Measurements from ENCODE around the gene EIF3I. TPM values are rescaled to one million over a fixed set of nuclear protein-coding genes. Genes with fewer than 3 reads are reported as not detected.

Gene EIF3I
- total RNA-seq, 1 donor from 2014 or later: 184 TPM

DNA sequence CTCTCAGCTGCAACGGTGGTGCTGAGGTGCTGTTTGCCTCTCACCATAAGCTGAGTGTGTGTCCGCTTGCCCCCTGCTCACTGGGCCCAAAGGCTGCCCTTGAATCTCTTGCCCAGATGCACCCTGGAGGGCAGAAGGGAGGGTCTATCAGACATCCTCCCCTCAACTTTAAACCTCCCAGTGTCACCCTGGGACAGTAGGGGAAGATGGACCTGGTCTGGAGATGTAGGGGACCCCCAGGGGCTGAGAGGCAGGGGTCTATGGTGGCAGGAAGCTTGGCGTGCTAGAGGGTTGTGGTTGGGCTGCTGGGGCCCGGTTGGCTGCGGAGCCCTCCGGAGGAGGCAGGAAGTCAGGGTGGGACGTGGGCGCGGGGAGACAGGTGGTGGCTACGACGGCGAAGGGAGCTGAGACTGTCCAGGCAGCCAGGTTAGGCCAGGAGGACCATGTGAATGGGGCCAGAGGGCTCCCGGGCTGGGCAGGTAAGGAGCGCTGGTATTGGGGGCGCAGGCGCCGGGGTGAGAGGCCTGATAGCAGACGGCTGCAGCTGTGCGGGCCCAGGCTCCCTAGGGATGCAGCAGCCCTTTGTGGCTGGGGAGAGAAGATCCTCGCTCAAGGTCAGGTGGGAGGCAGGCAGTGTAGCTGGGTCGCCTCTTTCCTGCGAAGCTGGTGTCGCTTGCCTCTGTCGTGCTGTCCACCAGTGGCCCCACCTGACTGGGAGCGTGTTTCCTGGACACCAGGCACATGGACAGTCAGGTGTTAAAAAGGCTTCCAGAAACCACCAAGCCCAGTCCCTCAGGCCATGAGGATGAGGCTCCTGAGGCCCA is 28.9 kb downstream of the EIF3I start, which contains the start of gene LCK:
Gene LCK (plus strand): TSS at position 373 of the 824 bp plus-strand sequence. CDS start 23,065 bp downstream, outside the sequence.
- H4K20me1 ChIP-seq (ENCODE audit: insufficient read depth, low read length): no peaks in the 10 kb centered on the region
- no peaks in the 10 kb centered on the region for H3K27me3 ChIP-seq (ENCODE audit: insufficient read depth, low read length)
- H3K4me2 ChIP-seq (ENCODE audit: low read length): peak within 1 kb of the TSS; percentile 53
- Mint-ChIP-seq H3K27me3 (ENCODE audit: low read depth, unreplicated experiment) (peaks cover 12% of the 10 kb centered on the region), H3K4me3 (ENCODE audit: unreplicated experiment) (no peak within 1 kb of the TSS), H3K4me1 (ENCODE audit: low read depth, unreplicated experiment) (peaks cover 10% of the 10 kb centered on the region), H3K9me3 (ENCODE audit: unreplicated experiment) (peaks cover 2% of the 10 kb centered on the region), H3K27ac (ENCODE audit: unreplicated experiment) (peak within 1 kb of the TSS; percentile 66), H3K36me3 (ENCODE audit: low read depth, unreplicated experiment) (no peaks in the 10 kb centered on the region)
- H3K4me3 ChIP-seq (ENCODE audit: insufficient read depth, low read depth, low read length): no peak within 1 kb of the TSS
- H3K36me3 ChIP-seq (ENCODE audit: insufficient read depth, low read length): no peaks in the 10 kb centered on the region
- FAIRE-seq (no peak), DNase-seq (ENCODE audit: low read depth) (no peak)
- H3K9ac ChIP-seq (ENCODE audit: low read length): no peak within 1 kb of the TSS
- H3K9me3 ChIP-seq (ENCODE audit: insufficient read depth, low read depth, low read length): no peaks in the 10 kb centered on the region
- H3K79me2 ChIP-seq (ENCODE audit: insufficient read depth, low read length): no peaks in the 10 kb centered on the region
- H2AFZ ChIP-seq (ENCODE audit: low read depth, low read length): peak within 1 kb of the TSS; percentile 43
- peaks cover 23% of the 10 kb centered on the region for H3K4me1 ChIP-seq (ENCODE audit: insufficient read depth, low read length)
- H3K27ac ChIP-seq (ENCODE audit: low read depth, low read length): no peak within 1 kb of the TSS
- TF ChIP-seq EZH2 (IDR thresholded peaks at IDR 0.05; ENCODE audit: insufficient read depth, low read length): no peak
- TF ChIP-seq, protein P1, sequence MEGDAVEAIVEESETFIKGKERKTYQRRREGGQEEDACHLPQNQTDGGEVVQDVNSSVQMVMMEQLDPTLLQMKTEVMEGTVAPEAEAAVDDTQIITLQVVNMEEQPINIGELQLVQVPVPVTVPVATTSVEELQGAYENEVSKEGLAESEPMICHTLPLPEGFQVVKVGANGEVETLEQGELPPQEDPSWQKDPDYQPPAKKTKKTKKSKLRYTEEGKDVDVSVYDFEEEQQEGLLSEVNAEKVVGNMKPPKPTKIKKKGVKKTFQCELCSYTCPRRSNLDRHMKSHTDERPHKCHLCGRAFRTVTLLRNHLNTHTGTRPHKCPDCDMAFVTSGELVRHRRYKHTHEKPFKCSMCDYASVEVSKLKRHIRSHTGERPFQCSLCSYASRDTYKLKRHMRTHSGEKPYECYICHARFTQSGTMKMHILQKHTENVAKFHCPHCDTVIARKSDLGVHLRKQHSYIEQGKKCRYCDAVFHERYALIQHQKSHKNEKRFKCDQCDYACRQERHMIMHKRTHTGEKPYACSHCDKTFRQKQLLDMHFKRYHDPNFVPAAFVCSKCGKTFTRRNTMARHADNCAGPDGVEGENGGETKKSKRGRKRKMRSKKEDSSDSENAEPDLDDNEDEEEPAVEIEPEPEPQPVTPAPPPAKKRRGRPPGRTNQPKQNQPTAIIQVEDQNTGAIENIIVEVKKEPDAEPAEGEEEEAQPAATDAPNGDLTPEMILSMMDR (IDR thresholded peaks at IDR 0.05; ENCODE audit: insufficient read depth, low read depth, low read length): no peak

DNA sequence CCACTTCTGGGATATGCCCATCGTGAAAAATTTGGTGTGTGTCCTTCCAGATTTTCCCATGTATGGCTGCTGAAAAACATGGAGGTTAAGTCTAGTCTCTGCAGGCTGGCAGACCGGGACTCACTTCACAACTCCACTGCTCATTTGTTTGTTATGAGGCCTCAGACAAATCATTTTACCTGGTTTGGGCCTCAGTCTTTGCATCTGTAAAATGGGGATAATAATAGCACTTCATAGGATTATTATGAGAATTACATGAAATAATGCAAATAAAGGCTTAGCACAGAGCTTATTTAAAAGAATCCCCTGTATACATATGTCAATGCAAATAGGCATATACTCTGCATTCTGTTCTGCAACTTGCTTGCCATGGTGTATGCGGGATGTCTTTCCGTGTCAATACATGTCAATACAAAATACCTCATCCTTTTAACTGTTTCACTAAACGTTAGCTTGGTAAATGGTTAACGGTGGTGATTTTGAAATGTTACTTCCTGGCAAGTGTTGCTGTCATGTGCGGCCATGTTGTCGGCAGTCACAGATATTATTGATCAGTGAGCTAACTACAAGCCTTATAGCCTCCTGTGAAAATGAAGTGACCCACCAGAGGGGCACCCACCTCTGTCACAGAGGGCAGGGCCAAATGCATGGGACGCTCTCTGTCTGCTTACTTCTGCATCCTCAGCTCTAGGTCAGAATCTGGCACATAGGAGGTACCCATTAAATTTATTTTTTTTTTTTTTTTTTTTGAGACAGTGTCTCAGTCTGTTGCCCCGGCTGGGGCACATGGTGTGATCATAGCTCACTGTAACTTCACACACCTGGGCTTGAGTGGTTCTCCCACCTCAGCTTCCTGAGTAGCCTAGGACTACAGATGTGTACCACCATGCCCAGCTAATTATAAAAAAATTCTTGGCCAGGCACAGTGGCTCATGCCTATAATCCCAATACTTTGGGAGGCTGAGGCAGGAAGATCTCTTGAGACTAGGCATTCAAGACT is 33.2 kb downstream of the EIF3I start:
- Histone ChIP-seq H3K79me2 (ENCODE audit: insufficient read depth, low read length) (no peaks in the 10 kb centered on the region), H2AFZ (ENCODE audit: low read depth, low read length) (no peak overlapping the region), H3K4me2 (ENCODE audit: low read length) (no peak overlapping the region), H3K36me3 (ENCODE audit: insufficient read depth, low read length) (no peaks in the 10 kb centered on the region), H3K27me3 (ENCODE audit: insufficient read depth, low read length) (no peaks in the 10 kb centered on the region), H3K9ac (ENCODE audit: low read length) (no peak overlapping the region), H3K4me3 (ENCODE audit: insufficient read depth, low read depth, low read length) (no peak overlapping the region), H3K9me3 (ENCODE audit: insufficient read depth, low read depth, low read length) (no peaks in the 10 kb centered on the region), H4K20me1 (ENCODE audit: insufficient read depth, low read length) (no peaks in the 10 kb centered on the region), H3K27ac (ENCODE audit: low read depth, low read length) (no peak overlapping the region), H3K4me1 (ENCODE audit: insufficient read depth, low read length) (no peaks in the 10 kb centered on the region)
- TF ChIP-seq EZH2 (IDR thresholded peaks at IDR 0.05; ENCODE audit: insufficient read depth, low read length): no peak
- TF ChIP-seq, protein P1 (IDR thresholded peaks at IDR 0.05; ENCODE audit: insufficient read depth, low read depth, low read length): no peak
- Mint-ChIP-seq H3K4me3 (ENCODE audit: unreplicated experiment) (no peak overlapping the region), H3K9me3 (ENCODE audit: unreplicated experiment) (no peaks in the 10 kb centered on the region), H3K36me3 (ENCODE audit: low read depth, unreplicated experiment) (no peaks in the 10 kb centered on the region), H3K27me3 (ENCODE audit: low read depth, unreplicated experiment) (peaks cover 16% of the 10 kb centered on the region), H3K27ac (ENCODE audit: unreplicated experiment) (no peak overlapping the region), H3K4me1 (ENCODE audit: low read depth, unreplicated experiment) (peaks cover 2% of the 10 kb centered on the region)
- FAIRE-seq: no peak
- no peak for DNase-seq (ENCODE audit: low read depth)
